HG03342 (cell line): Measurements from ENCODE around the gene AFP.
A peak's percentile ranks its signal among the peaks of the same experiment; 100 is the strongest.

Source experiments
- ATAC-seq: cut with Tn5 transposase; IDR thresholded peaks from one replicate; pipeline ENCODE4 v1.9.1; 2021; ENCODE audit warnings: mild to moderate bottlenecking, moderate library complexity; ENCODE audit not compliant: unreplicated experiment

Gene AFP

DNA sequence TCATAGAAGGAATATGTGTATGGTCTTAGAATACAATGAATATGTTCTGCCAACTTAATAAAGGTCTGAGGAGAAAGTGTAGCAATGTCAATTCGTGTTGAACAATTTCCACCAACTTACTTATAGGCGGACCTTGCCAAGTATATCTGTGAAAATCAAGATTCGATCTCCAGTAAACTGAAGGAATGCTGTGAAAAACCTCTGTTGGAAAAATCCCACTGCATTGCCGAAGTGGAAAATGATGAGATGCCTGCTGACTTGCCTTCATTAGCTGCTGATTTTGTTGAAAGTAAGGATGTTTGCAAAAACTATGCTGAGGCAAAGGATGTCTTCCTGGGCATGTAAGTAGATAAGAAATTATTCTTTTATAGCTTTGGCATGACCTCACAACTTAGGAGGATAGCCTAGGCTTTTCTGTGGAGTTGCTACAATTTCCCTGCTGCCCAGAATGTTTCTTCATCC is 22.7 kb upstream of the AFP start:
- no peak for ATAC-seq

DNA sequence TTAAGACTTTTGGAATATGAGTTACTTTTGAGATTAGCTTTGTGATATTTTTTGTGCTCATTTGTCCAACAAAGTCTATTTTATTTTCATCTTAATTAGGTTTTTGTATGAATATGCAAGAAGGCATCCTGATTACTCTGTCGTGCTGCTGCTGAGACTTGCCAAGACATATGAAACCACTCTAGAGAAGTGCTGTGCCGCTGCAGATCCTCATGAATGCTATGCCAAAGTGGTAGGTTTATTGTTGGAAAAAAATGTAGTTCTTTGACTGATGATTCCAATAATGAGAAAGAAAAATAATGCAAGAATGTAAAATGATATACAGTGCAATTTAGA is 21.1 kb upstream of the AFP start:
- ATAC-seq, result no peak

DNA sequence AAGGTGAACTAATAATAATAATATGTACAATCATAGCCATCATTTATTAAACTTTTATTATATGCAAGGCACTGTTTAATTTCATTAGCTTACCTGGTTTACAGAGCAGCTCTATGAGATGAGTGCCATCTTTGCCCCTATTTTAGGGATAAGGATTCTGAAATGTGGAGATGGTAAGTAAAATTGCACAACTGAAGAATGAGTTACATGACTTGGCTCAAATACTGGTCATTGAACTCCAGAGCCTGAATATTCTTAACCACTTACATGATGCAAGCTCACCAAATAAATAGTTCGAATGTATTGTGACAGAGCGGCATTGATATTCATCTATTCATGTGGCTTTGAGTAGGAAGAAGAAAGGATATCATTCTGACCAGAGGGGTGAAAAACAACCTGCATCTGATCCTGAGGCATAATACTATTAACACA is 20.2 kb upstream of the AFP start:
- no peak for ATAC-seq

DNA sequence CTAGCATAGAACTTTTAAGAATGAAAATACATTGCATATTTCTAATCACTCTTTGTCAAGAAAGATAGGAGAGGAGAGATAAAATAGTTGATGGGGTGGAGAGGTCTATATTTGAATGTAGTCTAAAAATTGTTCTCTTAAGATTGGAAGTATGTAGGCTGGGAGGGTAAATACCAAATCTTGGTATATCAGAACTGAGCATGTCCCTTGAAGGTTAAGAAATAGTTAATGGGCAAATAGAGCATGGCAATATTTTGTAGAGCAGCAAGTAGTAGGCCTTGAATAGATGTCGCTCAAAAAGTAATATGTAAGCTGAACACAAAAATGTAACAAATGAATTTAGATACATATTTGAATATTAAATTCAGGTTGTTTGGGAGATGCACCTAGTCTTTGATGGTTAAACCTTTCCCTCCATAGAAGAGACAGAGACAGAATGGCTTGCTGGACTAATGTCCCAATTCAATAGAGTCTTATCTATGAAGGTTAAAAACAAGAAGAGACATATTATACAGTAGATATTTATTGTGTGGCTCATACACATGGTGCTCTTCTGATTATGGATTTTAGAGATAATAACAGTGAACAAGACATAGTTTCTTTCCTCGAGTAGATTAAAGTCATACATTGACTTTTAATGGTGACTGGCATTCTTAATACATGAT is 19.5 kb upstream of the AFP start:
- no peak for ATAC-seq

DNA sequence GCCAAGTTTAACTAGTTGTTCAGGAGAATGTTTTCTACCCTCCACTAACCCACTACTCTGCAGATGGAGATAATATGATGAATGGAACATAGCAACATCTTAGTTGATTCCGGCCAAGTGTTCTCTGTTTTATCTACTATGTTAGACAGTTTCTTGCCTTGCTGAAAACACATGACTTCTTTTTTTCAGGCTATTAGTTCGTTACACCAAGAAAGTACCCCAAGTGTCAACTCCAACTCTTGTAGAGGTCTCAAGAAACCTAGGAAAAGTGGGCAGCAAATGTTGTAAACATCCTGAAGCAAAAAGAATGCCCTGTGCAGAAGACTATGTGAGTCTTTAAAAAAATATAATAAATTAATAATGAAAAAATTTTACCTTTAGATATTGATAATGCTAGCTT is 18.7 kb upstream of the AFP start:
- no peak for ATAC-seq

DNA sequence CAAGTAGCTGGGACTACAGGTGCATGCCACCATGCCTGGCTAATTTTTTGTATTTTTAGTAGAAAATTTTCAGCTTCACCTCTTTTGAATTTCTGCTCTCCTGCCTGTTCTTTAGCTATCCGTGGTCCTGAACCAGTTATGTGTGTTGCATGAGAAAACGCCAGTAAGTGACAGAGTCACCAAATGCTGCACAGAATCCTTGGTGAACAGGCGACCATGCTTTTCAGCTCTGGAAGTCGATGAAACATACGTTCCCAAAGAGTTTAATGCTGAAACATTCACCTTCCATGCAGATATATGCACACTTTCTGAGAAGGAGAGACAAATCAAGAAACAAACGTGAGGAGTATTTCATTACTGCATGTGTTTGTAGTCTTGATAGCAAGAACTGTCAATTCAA is 18.0 kb upstream of the AFP start:
- ATAC-seq, result no peak

DNA sequence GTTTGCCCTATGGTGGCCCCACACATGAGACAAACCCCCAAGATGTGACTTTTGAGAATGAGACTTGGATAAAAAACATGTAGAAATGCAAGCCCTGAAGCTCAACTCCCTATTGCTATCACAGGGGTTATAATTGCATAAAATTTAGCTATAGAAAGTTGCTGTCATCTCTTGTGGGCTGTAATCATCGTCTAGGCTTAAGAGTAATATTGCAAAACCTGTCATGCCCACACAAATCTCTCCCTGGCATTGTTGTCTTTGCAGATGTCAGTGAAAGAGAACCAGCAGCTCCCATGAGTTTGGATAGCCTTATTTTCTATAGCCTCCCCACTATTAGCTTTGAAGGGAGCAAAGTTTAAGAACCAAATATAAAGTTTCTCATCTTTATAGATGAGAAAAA is 17.3 kb upstream of the AFP start:
- no peak for ATAC-seq

DNA sequence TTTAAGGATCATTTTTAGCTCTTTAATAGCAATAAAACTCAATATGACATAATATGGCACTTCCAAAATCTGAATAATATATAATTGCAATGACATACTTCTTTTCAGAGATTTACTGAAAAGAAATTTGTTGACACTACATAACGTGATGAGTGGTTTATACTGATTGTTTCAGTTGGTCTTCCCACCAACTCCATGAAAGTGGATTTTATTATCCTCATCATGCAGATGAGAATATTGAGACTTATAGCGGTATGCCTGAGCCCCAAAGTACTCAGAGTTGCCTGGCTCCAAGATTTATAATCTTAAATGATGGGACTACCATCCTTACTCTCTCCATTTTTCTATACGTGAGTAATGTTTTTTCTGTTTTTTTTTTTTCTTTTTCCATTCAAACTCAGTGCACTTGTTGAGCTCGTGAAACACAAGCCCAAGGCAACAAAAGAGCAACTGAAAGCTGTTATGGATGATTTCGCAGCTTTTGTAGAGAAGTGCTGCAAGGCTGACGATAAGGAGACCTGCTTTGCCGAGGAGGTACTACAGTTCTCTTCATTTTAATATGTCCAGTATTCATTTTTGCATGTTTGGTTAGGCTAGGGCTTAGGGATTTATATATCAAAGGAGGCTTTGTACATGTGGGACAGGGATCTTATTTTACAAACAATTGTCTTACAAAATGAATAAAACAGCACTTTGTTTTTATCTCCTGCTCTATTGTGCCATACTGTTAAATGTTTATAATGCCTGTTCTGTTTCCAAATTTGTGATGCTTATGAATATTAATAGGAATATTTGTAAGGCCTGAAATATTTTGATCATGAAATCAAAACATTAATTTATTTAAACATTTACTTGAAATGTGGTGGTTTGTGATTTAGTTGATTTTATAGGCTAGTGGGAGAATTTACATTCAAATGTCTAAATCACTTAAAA is 16.6 kb upstream of the AFP start:
- ATAC-seq, result no peak

DNA sequence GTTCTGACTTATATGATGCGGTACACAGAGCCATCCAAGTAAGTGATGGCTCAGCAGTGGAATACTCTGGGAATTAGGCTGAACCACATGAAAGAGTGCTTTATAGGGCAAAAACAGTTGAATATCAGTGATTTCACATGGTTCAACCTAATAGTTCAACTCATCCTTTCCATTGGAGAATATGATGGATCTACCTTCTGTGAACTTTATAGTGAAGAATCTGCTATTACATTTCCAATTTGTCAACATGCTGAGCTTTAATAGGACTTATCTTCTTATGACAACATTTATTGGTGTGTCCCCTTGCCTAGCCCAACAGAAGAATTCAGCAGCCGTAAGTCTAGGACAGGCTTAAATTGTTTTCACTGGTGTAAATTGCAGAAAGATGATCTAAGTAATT is 15.4 kb upstream of the AFP start:
- no peak for ATAC-seq

DNA sequence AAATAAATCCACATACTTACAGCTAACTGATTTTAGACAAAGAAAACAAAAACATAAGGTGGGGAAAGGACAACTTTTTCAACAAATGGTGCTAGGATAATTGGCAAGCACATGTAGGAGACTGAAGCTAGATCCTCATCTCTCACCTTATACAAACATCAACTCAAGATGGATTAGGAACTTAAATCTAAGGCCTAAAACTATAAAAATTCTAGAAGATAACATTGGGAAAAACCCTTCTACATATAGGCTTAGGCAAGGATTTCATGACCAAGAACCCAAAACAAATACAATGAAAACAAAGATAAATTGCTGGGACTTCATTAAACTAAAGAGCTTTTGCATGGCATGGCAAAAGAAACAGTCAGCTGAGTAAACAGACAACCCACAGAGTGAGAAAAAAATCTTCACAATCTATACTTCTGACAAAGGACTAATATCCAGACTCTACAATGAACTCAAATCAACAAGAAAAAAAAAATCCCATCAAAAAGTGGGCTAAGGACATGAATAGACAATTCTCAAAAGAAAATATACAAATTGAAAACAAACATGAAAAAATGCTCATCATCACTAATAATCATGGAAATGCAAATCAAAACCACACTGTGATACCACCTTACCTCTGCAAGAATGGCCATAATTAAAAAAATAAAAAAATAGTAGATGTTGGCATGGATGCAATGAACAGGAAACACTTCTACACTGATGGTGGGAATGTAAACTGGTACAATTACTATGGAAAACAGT is 14.1 kb upstream of the AFP start:
- ATAC-seq, result no peak

DNA sequence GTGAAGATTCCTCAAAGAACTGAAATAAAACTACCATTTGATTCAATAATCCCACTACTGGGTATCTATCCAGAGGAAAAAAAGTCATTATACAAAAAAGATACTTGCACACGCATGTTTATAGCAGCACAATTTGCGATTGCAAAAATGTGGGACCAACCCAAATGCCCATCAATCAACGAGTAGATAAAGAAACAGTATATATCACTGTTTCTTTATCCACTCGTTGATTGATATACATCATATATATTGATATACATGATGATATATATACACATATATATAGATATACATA is 13.6 kb upstream of the AFP start:
- ATAC-seq, result no peak

DNA sequence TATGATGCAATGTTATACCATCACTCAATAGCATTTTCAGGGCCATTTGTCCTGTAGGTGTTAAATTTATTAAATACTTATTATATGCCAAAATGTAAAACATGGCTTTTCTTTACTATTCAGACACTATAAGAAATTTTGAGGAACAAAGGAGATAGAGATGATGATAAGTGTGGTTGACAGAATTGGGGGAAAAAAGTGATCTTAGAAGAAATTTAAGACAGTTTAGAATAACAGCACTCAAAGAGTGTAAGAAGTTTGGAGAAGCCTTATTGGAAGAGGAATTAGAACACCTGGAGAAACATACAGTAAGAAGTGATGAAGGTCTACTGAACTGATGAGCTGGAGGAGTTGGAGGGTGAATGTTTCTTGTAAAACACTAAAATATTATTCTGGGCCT is 12.8 kb upstream of the AFP start:
- no peak for ATAC-seq

DNA sequence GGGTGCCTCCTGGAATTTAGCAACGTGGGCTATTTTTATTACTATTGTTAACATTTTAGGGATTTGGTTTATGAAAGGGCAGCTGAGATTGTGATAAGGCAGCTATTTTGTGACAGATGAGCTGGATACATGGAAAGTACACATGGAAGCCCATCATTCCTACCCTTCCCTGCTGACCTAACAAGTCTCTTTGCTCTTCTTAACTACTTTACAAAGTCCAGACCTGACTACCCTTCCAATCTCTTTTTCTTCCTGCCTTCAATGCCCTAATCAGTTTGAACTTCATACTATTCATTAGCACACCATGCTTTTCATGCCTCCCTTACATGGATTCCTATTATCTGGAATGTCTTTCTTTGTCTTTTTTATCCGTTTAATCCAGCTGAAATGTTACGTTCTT is 9.4 kb upstream of the AFP start:
- no peak for ATAC-seq

DNA sequence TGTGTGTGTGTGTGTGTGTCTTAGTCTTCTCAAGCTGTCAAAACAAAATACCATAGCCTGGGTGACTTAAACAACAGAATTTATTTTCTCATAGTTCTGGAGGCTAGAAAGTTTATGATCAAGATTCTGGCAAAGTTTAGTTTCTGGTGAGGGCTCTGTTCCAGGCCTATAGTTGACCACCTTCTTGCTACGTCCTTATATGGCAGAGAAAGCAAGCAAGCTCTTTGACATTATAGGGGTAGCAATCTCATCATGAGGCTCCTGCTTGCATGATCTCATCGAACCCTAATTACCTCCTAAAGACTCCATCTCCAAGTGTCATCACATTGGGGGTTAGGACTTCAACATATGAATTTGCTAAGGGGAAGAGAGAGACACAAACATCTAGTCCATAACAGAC is 6.9 kb upstream of the AFP start:
- no peak for ATAC-seq

DNA sequence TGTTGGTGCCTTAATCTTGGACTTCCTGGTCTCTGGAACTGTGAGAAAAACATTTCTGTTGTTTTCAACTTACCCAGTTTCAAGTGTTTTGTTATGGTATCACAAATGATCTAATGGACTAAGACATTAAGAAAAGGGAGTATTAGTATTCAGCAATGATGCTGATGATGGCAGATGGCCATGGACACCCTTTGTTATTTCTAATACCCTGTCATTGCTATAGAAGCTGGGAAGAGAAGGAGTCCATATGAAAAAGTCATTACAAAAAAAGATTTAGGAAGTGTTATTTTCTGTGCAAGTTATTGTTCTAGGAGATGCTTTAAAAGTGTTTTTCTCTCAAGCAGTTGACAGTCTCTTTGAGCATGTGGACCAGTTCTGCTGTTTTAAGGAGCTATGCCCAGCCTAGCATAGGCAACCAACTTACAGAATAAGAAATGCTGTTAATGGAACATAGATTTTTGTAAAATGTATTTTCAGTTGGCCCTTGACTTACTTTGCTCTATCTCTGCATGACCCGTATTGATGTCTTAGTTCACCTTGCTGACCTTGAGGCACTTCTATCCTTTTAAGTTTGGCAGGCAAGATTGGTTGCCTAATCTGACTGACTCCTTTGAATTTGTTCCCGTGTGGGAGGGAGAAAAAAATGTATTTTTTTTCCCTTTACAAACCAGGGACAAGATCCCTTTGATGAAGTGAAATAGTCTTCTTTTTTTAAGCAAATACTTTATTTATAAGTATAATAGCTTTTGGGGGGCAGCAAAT is 6.0 kb upstream of the AFP start:
- ATAC-seq, result no peak

DNA sequence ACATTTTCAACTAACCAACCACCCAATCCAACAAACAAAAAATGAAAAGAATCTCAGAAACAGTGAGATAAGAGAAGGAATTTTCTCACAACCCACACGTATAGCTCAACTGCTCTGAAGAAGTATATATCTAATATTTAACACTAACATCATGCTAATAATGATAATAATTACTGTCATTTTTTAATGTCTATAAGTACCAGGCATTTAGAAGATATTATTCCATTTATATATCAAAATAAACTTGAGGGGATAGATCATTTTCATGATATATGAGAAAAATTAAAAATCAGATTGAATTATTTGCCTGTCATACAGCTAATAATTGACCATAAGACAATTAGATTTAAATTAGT is 4.2 kb upstream of the AFP start:
- ATAC-seq, result no peak

DNA sequence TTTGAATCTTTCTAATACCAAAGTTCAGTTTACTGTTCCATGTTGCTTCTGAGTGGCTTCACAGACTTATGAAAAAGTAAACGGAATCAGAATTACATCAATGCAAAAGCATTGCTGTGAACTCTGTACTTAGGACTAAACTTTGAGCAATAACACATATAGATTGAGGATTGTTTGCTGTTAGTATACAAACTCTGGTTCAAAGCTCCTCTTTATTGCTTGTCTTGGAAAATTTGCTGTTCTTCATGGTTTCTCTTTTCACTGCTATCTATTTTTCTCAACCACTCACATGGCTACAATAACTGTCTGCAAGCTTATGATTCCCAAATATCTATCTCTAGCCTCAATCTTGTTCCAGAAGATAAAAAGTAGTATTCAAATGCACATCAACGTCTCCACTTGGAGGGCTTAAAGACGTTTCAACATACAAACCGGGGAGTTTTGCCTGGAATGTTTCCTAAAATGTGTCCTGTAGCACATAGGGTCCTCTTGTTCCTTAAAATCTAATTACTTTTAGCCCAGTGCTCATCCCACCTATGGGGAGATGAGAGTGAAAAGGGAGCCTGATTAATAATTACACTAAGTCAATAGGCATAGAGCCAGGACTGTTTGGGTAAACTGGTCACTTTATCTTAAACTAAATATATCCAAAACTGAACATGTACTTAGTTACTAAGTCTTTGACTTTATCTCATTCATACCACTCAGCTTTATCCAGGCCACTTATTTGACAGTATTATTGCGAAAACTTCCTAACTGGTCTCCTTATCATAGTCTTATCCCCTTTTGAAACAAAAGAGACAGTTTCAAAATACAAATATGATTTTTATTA is 3.6 kb upstream of the AFP start:
- ATAC-seq, result no peak

DNA sequence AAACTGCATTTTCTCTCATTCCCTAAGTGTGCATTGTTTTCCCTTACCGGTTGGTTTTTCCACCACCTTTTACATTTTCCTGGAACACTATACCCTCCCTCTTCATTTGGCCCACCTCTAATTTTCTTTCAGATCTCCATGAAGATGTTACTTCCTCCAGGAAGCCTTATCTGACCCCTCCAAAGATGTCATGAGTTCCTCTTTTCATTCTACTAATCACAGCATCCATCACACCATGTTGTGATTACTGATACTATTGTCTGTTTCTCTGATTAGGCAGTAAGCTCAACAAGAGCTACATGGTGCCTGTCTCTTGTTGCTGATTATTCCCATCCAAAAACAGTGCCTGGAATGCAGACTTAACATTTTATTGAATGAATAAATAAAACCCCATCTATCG is 2.9 kb upstream of the AFP start:
- no peak for ATAC-seq

DNA sequence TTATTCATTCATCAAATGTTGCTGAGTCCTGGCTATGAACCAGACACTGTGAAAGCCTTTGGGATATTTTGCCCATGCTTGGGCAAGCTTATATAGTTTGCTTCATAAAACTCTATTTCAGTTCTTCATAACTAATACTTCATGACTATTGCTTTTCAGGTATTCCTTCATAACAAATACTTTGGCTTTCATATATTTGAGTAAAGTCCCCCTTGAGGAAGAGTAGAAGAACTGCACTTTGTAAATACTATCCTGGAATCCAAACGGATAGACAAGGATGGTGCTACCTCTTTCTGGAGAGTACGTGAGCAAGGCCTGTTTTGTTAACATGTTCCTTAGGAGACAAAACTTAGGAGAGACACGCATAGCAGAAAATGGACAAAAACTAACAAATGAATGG is 1.7 kb upstream of the AFP start:
- ATAC-seq, result peak; percentile 82
